Adrenal gland (tissue), 12 donors: ENCODE results near the gene OLIG2. TPM values are rescaled to one million over a fixed set of nuclear protein-coding genes. Genes with fewer than 3 reads are reported as not detected.

Experiments used
- DNase-seq, 7 donors: peaks; one replicate each; pipeline ENCODE4 v3.0.0-alpha.2; 2019 to 2020
- H3K27ac ChIP-seq, 5 donors: fragments of 200-600 bp; sonication (generic) in 4 of 5; 1 replicate in 3 of 5; 2 replicates in 2 of 5; pipeline versions ENCODE4 v1.5.1 to v1.8.0; 2016 to 2020; ENCODE audit warnings: mild to moderate bottlenecking in 1 of 5
- H3K27me3 ChIP-seq: fragments of 200-600 bp; 2 replicates; pipeline ENCODE4 v1.8.0; 2021
- H3K36me3 ChIP-seq, 2 donors: fragments of 200-600 bp; replicated peaks in 1 of 2; 1 replicate in 1 of 2; 2 replicates in 1 of 2; pipeline versions ENCODE4 v1.5.1 to v1.8.0; 2018 to 2022
- H3K4me1 ChIP-seq, 2 donors: fragments of 200-600 bp; replicated peaks in 1 of 2; 1 replicate in 1 of 2; 2 replicates in 1 of 2; pipeline versions ENCODE4 v1.5.1 to v1.8.0; 2018 to 2021
- H3K4me3 ChIP-seq, 4 donors: fragments of 200-600 bp; sonication (generic) in 3 of 4; one replicate each; pipeline ENCODE4 v1.5.1; 2016 to 2018
- H3K9me3 ChIP-seq, 3 donors: fragments of 200-600 bp; sonication (generic) in 1 of 3; replicated peaks in 1 of 3; 1 replicate in 2 of 3; 2 replicates in 1 of 3; pipeline versions ENCODE4 v1.5.1 to v1.8.0; 2016 to 2021
- CTCF ChIP-seq, 6 experiments: fragments of 450-650 bp in 4 of 6; fragments of 200-600 bp in 2 of 6; sonication (generic) in 1 of 6; IDR thresholded peaks; 1 replicate in 5 of 6; 2 replicates in 1 of 6; pipeline versions ENCODE4 v1.5.1 to v1.8.0; 2016 to 2021; ENCODE audit warnings: antibody characterized with exemption in 6 of 6, mild to moderate bottlenecking in 2 of 6, moderate library complexity in 1 of 6
- POLR2A ChIP-seq, 2 donors: fragments of 450-650 bp; IDR thresholded peaks; one replicate each; pipeline ENCODE4 v1.6.1; 2017; ENCODE audit warnings: antibody characterized with exemption in 2 of 2, mild to moderate bottlenecking in 2 of 2, moderate library complexity in 1 of 2
- WGBS, 4 donors: extraction: QIAGEN DNeasy Blood & Tissue Kit in 2 of 4; methylation state at CpG; one replicate each; pipeline versions ENCODE4 v1.1.5 to v1.1.7; 2013 to 2017; 5-methylcytosine and 5-hydroxymethylcytosine counted together
- intact Hi-C, 2 donors: fragments of 100-400 bp; cut with DNase I; formaldehyde crosslinking; loops; one replicate each; pipeline versions ENCODE4 v1.14.1 to v1.15.0; 2022 to 2023
- polyA plus RNA-seq, 3 donors: library from polyadenylated mRNA; stranded (reverse); fragments of 200-250 nt in 2 of 3; fragments of 350-450 nt in 1 of 3; fragmentation: Illumina TruSeq in 1 of 3; extraction: RNeasy Lipid Tissue Mini Kit (QIAGEN cat#74804) in 1 of 3; gene quantifications; one replicate each; pipeline ENCODE4 v1.2.3, GENCODE V29; 2013 to 2014
- total RNA-seq, 9 donors: library from RNA; depleted of rRNA in 4 of 9; stranded (reverse); fragments of >200 nt in 4 of 9; fragments of 120-200 nt in 1 of 9; fragmentation: NEBNext Ultra II Directional in 1 of 9; extraction: Animal tissue kit (Norgen Biotek cat#: 25700) in 1 of 9; gene quantifications; one replicate each; pipeline versions ENCODE4 v1.1.0 to v1.2.4, GENCODE V29; 2013 to 2023
- donor health status: healthy with polysubstance abuse.
- donor health status: Bipolar disorder and iron deficiency.
- donor health status: DM: yes; HTN: yes; CAD: no.
- donor health status: DM: no; HTN: no; CAD: no.
- donor health status: DM: no; HTN: no; CAD: no.
- donor health status: DM: yes; HTN: yes; CAD: no.

The OLIG2 gene
- total and polyA plus RNA-seq, 12 donors = 0.16 TPM; not detected in 11

GRCh38 chr21:33014331-33014730 is 11.4 kb upstream of the OLIG2 start:
- DNase-seq = peak in 1 of 7 donors; percentile 10
- Histone ChIP-seq H3K36me3 (no peaks in the 10 kb centered on the region), H3K9me3 (no peaks in the 10 kb centered on the region), H3K27ac (no peak overlapping the region), H3K27me3 (peaks cover 13% of the 10 kb centered on the region), H3K4me3 (no peak overlapping the region), H3K4me1 (no peaks in the 10 kb centered on the region)
- intact Hi-C loops = no loop called here
- 64 to 79% (median 72%) methylated on average over 2 of the region's 2 CpGs for WGBS, 4 donors
- TF ChIP-seq POLR2A (IDR thresholded peaks at IDR 0.05) (no peak), CTCF (IDR thresholded peaks at IDR 0.05) (no peak)

GRCh38 chr21:33015096-33015495 is 10.6 kb upstream of the OLIG2 start:
- Histone ChIP-seq H3K27ac (no peak overlapping the region), H3K36me3 (no peaks in the 10 kb centered on the region), H3K9me3 (no peaks in the 10 kb centered on the region), H3K4me1 (peaks cover 0 to 6% of the 10 kb centered on the region in 2 donors), H3K4me3 (no peak overlapping the region), H3K27me3 (peaks cover 21% of the 10 kb centered on the region)
- TF ChIP-seq CTCF (IDR thresholded peaks at IDR 0.05) (no peak), POLR2A (IDR thresholded peaks at IDR 0.05) (no peak)
- DNase-seq = peak in 1 of 7 donors; percentile 9
- WGBS, 4 donors = 26 to 49% (median 36%) methylated on average over 4 of the region's 4 CpGs
- intact Hi-C loops = no loop called here

- Histone ChIP-seq H3K27ac (no peak overlapping the region), H3K4me3 (no peak overlapping the region), H3K36me3 (no peaks in the 10 kb centered on the region), H3K27me3 (peaks cover 26% of the 10 kb centered on the region), H3K9me3 (no peaks in the 10 kb centered on the region), H3K4me1 (peaks cover 0 to 7% of the 10 kb centered on the region in 2 donors)
- TF ChIP-seq CTCF (IDR thresholded peaks at IDR 0.05) (no peak), POLR2A (IDR thresholded peaks at IDR 0.05) (no peak)
- WGBS, 4 donors = 67 to 77% (median 75%) methylated on average over 3 of the region's 3 CpGs
- intact Hi-C loops = no loop called here
- peak in 1 of 7 donors; percentile 14 for DNase-seq
Measured at GRCh38 chr21:33015756-33016155, 10.0 kb upstream of the OLIG2 start.

- intact Hi-C loops = no loop called here
- H3K9me3 ChIP-seq = no peaks in the 10 kb centered on the region
- 11 to 20% (median 17%) methylated on average over 9 of the region's 9 CpGs for WGBS, 4 donors
- no peak overlapping the region for H3K4me3 ChIP-seq
- no peak for DNase-seq
- peaks cover 58% of the 10 kb centered on the region for H3K27me3 ChIP-seq
- H3K4me1 ChIP-seq = peaks cover 0 to 13% of the 10 kb centered on the region in 2 donors
- TF ChIP-seq CTCF (IDR thresholded peaks at IDR 0.05) = no peak
- no peak for TF ChIP-seq POLR2A (IDR thresholded peaks at IDR 0.05)
- H3K36me3 ChIP-seq = no peaks in the 10 kb centered on the region
- no peak overlapping the region for H3K27ac ChIP-seq
Measured at GRCh38 chr21:33018707-33019465, 6.8 kb upstream of the OLIG2 start.
